ENCODE measurements around the gene ASCL4. TPM values are rescaled to one million over a fixed set of nuclear protein-coding genes. Genes with fewer than 3 reads are reported as not detected.

ASCL4 gene
- total and polyA plus RNA-seq, 2 of the 13 experiments (the other 11 are each of a cell fraction or from before 2014, with no cell fraction given), result not detected

DNA sequence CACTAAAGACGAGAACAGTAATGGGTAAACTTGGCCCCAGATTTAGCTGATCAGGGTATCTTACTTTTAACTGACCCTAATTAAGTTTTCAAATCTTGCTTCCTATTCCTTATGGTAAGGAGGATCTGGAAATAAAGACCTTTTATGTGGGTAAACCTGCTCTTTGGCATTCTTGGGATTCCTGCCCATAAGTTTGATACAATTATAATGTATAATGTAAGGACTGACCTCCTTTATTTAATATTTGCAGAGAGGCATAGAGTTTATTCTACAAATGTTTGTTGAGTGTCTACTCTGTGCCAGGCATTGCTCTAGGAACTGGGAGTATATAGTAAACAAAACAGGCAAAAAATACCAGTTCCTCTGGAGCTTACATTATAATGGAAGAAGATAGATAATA is 9.2 kb upstream of the ASCL4 start:
- POLR2A ChIA-PET, result no interaction called here
- DNase-seq (ENCODE audit: low spot score) (no peak), FAIRE-seq (no peak), ATAC-seq (no peak)
- H3K27ac ChIP-seq (ENCODE audit: extremely low read length, insufficient read depth, low read length), result no peak overlapping the region
- peaks cover 2% of the 10 kb centered on the region for H3K79me2 ChIP-seq (ENCODE audit: insufficient read depth, low read length)
- H3K4me3 ChIP-seq (replicated peaks in 1 of 3; ENCODE audit: insufficient read depth in 1 of 3, low read depth in 2 of 3, low read length in 3 of 3), result no peak overlapping the region
- H3K36me3 ChIP-seq (replicated peaks in 1 of 2; ENCODE audit: control insufficient read depth in 1 of 2, insufficient read depth in 2 of 2, low read length in 2 of 2), result no peaks in the 10 kb centered on the region
- H3K9me3 ChIP-seq (ENCODE audit: low read length), result no peaks in the 10 kb centered on the region
- in situ Hi-C loops (cut with HindIII; ENCODE audit: extremely low pct_ligation_motif_present, low pct_unique_long_range_greater_than_20kb), result no loop called here
- H3K9ac ChIP-seq (ENCODE audit: insufficient read depth, low read depth, low read length), result no peak overlapping the region
- no peaks in the 10 kb centered on the region for H4K20me1 ChIP-seq (ENCODE audit: insufficient read depth, low read length)
- no TSS peak for BruUV-seq (replicated peaks)
- no peak overlapping the region for H3K4me2 ChIP-seq (ENCODE audit: low read depth, low read length)
- intact Hi-C loops (cut with micrococcal nuclease; ENCODE audit: unreplicated experiment), result no loop called here
- TF ChIP-seq ZNF362 (CRISPR knock-in tag; IDR thresholded peaks at IDR 0.05; ENCODE audit: borderline replicate concordance), result no peak
- no peak for TF ChIP-seq AKAP8 (CRISPR knock-in tag; IDR thresholded peaks at IDR 0.05)
- no peak for TF ChIP-seq WIZ (CRISPR knock-in tag; IDR thresholded peaks at IDR 0.05)
- TF ChIP-seq, protein P1, sequence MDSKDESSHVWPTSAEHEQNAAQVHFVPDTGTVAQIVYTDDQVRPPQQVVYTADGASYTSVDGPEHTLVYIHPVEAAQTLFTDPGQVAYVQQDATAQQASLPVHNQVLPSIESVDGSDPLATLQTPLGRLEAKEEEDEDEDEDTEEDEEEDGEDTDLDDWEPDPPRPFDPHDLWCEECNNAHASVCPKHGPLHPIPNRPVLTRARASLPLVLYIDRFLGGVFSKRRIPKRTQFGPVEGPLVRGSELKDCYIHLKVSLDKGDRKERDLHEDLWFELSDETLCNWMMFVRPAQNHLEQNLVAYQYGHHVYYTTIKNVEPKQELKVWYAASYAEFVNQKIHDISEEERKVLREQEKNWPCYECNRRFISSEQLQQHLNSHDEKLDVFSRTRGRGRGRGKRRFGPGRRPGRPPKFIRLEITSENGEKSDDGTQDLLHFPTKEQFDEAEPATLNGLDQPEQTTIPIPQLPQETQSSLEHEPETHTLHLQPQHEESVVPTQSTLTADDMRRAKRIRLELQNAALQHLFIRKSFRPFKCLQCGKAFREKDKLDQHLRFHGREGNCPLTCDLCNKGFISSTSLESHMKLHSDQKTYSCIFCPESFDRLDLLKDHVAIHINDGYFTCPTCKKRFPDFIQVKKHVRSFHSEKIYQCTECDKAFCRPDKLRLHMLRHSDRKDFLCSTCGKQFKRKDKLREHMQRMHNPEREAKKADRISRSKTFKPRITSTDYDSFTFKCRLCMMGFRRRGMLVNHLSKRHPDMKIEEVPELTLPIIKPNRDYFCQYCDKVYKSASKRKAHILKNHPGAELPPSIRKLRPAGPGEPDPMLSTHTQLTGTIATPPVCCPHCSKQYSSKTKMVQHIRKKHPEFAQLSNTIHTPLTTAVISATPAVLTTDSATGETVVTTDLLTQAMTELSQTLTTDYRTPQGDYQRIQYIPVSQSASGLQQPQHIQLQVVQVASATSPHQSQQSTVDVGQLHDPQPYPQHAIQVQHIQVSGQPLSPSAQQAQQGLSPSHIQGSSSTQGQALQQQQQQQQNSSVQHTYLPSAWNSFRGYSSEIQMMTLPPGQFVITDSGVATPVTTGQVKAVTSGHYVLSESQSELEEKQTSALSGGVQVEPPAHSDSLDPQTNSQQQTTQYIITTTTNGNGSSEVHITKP (CRISPR knock-in tag; IDR thresholded peaks at IDR 0.05; ENCODE audit: low read depth), result no peak
- no peak for TF ChIP-seq PHF5A (CRISPR knock-in tag; IDR thresholded peaks at IDR 0.05; ENCODE audit: low read depth, unreplicated experiment)
- no peak for TF ChIP-seq ZNF660 (CRISPR knock-in tag; IDR thresholded peaks at IDR 0.05; ENCODE audit: borderline replicate concordance, low read depth)
- TF ChIP-seq DR1 (CRISPR knock-in tag; IDR thresholded peaks at IDR 0.05), result no peak
- TF ChIP-seq ZNF782 (CRISPR knock-in tag; IDR thresholded peaks at IDR 0.05; ENCODE audit: borderline replicate concordance), result no peak
- no peak for TF ChIP-seq ZNF747 (CRISPR knock-in tag; IDR thresholded peaks at IDR 0.05; ENCODE audit: borderline replicate concordance)
- no peak for TF ChIP-seq KDM1A (CRISPR knock-in tag; IDR thresholded peaks at IDR 0.05)
- no peak for TF ChIP-seq E2F1 (CRISPR knock-in tag; IDR thresholded peaks at IDR 0.05)
- no peak for TF ChIP-seq FOXO1 (CRISPR knock-in tag; IDR thresholded peaks at IDR 0.05)
- TF ChIP-seq NFIB (CRISPR knock-in tag; IDR thresholded peaks at IDR 0.05; ENCODE audit: borderline replicate concordance), result no peak
- TF ChIP-seq ZNF878 (CRISPR knock-in tag; IDR thresholded peaks at IDR 0.05), result no peak
- no peak for TF ChIP-seq SALL2 (CRISPR knock-in tag; IDR thresholded peaks at IDR 0.05)
- TF ChIP-seq MAF1 (CRISPR knock-in tag; IDR thresholded peaks at IDR 0.05; ENCODE audit: borderline replicate concordance), result no peak
- WGBS (ENCODE audit: low lambda C conversion rate), result 14% methylated on average over 1 of the region's 1 CpG
- H3K4me1 ChIP-seq (ENCODE audit: insufficient read depth, low read length), result peaks cover 10% of the 10 kb centered on the region
- no peak overlapping the region for H2AFZ ChIP-seq (ENCODE audit: low read length)
- CTCF ChIA-PET (ENCODE audit: low intra/inter-chr PET ratio, low total read pairs), result no interaction called here
- peaks cover 1 to 9% of the 10 kb centered on the region in 2 experiments; a peak in 1 of 5 replicates for H3K27me3 ChIP-seq (ENCODE audit: control insufficient read depth in 1 of 2, insufficient read depth in 2 of 2, low read length in 2 of 2)
